ENCODE results near the gene GPX4. TPM values are rescaled to one million over a fixed set of nuclear protein-coding genes. Genes with fewer than 3 reads are reported as not detected.
A peak's percentile ranks its signal among the peaks of the same experiment; 100 is the strongest.

Gene GPX4
- total and polyA plus RNA-seq, 2 of the 13 experiments (the other 11 are each of a cell fraction or from before 2014, with no cell fraction given): 535 to 613 TPM

GRCh38 chr19:1093811-1094553 is 9.8 kb upstream of the GPX4 start (continued):
- TF ChIP-seq AHDC1 (CRISPR knock-in tag; IDR thresholded peaks at IDR 0.05; ENCODE audit: borderline replicate concordance) (no peak), RFXAP (CRISPR knock-in tag; IDR thresholded peaks at IDR 0.05; ENCODE audit: borderline replicate concordance) (no peak), MTF1 (CRISPR knock-in tag; IDR thresholded peaks at IDR 0.05) (no peak), RELA (CRISPR knock-in tag; IDR thresholded peaks at IDR 0.05) (no peak), ZNF576 (CRISPR knock-in tag; IDR thresholded peaks at IDR 0.05) (no peak), MIXL1 (CRISPR knock-in tag; IDR thresholded peaks at IDR 0.05) (no peak), ZNF607 (CRISPR knock-in tag; IDR thresholded peaks at IDR 0.05; ENCODE audit: borderline replicate concordance) (peak; percentile 44; the same call in 1 of the 2 replicates), CAMTA2 (CRISPR knock-in tag; IDR thresholded peaks at IDR 0.05; ENCODE audit: borderline replicate concordance) (no peak), ATRX (CRISPR knock-in tag; IDR thresholded peaks at IDR 0.05; ENCODE audit: borderline replicate concordance) (no peak), IKZF1 (IDR thresholded peaks at IDR 0.05) (no peak), NBN (conservative IDR thresholded peaks at IDR 0.05) (no peak), ZNF724P (CRISPR knock-in tag; IDR thresholded peaks at IDR 0.05; ENCODE audit: borderline replicate concordance) (no peak), ZNF460 (CRISPR knock-in tag; IDR thresholded peaks at IDR 0.05; ENCODE audit: borderline replicate concordance) (no peak), BCL3 (CRISPR knock-in tag; IDR thresholded peaks at IDR 0.05) (no peak), MLX (CRISPR knock-in tag; IDR thresholded peaks at IDR 0.05) (no peak), ZNF501 (CRISPR knock-in tag; IDR thresholded peaks at IDR 0.05) (0 out of 2 replicates have a peak, but pooled peaks have one; percentile 49), ZNF562 (CRISPR knock-in tag; IDR thresholded peaks at IDR 0.05; ENCODE audit: borderline replicate concordance) (no peak)
